Stimulated activated CD8-positive, alpha-beta memory T cell treated with anti-CD3 and anti-CD28 coated beads, Interleukin-2, amount 100 ng/mL, for 1 hour (primary cell): Measurements from ENCODE around the gene SH3GL3.

ENCODE experiments used
- DNase-seq, 2 donors: peaks; one replicate each; pipeline ENCODE4 v3.0.0-alpha.2; 2020; ENCODE audit warnings: low read depth in 2 of 2

Gene SH3GL3, protein sequence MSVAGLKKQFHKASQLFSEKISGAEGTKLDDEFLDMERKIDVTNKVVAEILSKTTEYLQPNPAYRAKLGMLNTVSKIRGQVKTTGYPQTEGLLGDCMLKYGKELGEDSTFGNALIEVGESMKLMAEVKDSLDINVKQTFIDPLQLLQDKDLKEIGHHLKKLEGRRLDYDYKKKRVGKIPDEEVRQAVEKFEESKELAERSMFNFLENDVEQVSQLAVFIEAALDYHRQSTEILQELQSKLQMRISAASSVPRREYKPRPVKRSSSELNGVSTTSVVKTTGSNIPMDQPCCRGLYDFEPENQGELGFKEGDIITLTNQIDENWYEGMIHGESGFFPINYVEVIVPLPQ

DNA sequence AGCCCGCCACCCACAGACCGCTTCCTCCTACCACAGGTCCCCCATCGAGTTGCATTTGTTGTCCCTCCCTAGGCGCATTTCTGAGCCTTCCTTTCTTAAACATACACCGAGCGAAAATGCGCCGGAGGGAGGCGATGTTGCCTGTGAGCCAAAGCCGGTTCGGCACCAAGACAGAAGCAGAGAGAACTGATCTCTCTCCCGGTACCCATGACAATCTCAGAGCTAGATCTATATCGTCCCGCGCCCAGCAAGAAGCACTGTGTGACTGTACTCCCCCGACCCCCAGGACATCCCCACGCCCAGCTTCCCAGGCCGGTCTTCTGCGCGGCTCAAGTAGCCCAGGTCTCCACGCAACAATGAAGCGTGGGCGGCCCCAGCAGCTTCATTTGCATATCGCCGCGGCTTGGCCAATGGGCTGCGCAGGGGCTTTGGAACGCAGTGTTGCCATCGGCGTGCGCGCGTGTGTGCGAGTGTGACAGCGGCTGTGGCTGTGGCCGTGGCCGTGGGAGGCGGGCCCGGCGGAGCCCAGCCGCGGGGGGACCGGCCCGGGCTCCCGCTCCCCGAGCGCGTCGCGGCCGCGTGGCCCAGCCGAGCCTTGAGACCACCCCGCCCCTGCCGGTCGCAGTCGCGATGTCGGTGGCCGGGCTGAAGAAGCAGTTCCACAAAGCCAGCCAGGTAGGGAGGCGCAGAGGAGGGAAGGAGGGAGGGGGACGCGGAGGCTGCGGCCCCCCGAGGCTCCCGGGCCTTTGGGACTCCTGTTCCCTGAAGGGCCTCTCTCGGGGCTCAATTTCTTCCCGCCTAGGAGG, at the start of gene SH3GL3:
Gene SH3GL3, plus strand, starts transcription at position 438 of the 806 bp plus-strand sequence. Its CDS starts 193 bp downstream, at position 631.
- no peak for DNase-seq

DNA sequence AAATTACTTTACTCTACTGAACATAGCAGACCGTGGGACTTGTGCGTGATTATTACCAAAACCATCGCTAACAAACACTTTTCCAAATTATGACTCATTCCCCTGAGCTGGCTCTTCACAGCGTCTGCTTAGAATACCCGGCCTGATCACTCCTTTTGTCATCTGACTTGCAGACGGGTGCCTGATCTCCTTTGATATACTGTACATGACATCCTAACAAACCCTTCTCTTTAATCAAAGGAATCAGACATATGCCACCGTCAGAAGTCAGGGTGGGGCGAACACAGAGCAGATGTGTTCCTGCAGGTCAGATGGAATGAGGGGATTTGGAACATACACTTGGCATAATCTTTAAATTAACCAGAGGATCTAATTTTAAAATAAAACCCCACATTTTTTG, 48.5 kb upstream of the SH3GL3 start:
- DNase-seq: no peak

DNA sequence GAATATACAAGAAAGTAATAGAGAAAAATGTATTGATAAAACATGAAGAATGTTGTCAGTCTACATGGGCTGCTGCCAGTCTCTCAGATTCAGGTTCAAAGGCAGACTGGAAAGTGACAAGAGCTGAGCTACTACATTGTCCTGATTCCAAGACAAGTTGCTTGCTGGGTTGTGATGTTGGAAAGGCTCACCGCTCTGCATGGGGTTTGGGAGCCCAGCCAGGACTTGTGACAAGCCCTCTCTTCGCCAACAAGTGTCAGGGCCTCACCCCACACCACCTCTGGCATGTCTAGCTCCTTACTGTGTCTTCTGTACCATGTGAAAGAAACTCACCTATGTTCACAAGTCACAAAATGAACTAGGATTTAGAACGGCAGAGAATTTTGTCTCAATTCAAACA, 43.0 kb upstream of the SH3GL3 start:
- DNase-seq: no peak

DNA sequence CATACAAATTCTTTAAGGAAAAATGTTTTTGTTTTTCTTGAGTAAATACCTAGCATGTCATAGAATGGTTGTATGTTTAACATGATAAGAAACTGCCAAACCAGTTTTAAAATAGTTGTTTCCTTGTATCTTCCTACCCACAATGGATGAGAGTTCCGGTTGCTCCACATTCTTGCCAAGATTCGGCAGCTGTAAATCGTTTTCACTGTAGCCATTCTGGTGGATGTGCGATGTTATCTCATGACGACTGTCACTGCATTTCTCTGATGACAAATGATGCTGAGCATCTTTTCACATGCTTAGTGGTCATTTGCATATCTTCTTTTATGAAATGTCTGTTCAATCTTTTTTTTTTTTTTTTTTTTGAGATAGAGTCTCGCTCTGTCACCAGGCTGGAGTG, 36.6 kb upstream of the SH3GL3 start:
- DNase-seq: no peak

DNA sequence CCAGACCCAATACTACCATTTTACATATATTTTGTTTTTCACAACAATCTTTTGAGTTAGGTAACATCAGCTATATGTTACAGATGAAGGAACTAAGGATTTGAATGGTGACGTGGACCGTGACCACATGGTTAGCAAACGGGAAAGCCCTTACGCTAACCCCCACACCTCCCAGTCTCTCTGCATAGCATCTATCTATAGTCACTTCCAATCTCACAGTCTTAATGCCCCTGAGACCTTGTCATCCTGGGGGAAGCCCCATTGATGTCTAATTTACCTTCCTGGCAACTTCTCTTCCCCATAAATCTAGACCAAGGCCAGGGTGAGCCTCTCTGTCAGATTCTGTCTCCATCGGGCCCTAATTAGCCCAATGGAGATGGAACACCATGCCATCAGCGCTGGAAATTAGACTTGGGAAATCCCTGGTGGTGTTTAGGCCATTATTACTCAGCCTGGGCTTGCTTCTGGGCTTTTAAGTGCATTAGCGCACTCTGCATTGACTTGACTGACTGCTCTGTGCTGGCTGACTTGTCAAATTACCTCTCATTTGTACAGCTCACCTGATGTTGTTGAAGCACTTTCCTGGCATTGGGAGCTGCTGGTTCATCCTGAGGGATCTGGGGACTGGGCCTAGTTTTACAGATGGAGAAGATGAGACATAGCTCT, 34.0 kb upstream of the SH3GL3 start:
- no peak for DNase-seq

DNA sequence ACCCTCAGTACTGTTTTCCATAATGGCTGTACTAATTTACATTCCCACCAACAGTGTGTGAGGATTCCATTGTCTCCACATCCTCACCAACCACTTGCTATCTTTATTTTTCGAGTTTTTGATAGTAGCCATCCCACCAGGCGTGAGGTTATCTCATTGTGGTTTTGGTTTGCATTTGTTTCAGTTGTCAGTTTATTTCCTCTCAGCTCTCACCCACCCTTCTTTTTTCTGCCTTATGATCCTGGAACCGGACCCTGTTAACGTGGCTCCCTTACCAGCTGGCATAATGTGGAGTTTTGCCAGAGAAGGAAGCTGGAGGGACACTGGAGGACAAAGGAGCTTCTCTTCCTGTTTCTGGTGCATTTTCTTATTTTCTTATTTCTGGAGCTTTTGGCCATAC, 25.1 kb upstream of the SH3GL3 start:
- DNase-seq: no peak

DNA sequence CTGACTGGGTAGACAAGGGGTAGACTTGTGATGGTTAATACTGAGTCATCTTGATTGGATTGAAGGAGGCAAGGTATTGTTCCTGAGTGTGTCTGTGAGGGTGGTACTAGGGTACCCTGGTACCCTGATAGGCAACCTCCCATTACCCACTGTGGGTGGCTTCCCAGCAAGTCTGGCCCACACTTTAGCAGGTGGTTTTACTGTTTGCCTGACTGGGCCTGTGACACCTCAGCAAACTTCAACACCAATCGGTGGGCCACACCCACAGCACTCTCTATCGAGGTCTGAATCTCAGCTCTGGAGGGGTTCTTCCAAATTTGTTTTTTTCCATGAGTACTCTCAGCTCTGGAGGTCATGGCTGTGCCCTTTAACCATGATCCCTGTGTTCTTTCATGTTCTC, 24.6 kb upstream of the SH3GL3 start:
- DNase-seq: no peak

DNA sequence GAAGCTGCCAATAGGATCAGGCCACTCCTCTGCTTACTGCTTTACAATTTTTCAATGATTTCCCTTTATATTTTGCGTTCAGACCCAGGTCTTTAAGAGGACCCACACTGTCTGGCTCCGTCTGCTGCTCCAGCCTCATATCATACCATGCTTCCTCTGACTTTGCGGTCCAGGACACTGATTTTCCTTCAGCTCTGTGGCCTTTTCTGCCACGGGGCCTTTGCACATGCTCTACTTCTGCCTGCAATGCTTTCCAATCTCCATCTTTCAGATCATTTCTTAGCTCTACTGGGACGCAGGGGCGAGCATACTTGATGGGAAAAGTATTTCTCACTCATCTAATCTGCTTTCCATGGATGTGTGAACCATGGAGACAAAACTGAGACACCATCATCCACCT, 23.0 kb upstream of the SH3GL3 start:
- no peak for DNase-seq

DNA sequence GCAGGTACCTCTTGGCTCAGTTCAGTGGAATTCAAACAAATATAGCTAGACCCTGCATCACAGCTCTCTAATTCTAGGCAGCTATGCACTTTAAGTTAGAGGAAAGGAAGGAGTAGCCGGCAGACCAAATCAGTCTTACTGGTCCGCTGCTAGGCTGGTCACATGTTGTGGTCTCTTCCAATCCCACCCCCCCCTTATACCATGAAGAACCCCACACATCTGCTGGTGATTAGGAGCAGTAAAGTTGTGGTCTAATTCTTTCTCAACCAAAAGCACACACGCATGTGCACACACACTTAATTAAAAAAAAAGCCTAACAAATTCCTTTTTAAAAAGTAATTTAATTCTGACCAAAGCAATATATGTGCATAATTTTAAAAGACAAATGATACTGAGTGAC, 16.7 kb upstream of the SH3GL3 start:
- no peak for DNase-seq

DNA sequence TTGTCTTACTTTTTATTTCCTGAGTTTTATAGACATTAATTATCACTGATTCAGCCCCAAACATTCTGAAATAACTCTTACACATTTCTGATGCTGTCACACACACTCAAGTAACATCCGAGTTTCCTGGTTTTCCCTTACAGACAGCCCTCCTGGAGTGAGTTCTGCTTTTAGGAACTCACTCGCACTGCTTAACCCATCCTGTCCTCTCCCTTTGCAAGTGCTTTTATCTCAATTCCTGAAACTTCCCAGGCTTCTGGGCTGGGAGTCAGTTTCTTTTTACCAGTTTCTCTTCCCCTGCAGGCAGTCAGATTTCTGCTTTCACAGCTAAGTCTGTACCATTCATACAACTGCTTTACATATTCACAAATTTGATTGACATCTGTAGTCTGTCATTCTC, 15.6 kb upstream of the SH3GL3 start:
- no peak for DNase-seq

DNA sequence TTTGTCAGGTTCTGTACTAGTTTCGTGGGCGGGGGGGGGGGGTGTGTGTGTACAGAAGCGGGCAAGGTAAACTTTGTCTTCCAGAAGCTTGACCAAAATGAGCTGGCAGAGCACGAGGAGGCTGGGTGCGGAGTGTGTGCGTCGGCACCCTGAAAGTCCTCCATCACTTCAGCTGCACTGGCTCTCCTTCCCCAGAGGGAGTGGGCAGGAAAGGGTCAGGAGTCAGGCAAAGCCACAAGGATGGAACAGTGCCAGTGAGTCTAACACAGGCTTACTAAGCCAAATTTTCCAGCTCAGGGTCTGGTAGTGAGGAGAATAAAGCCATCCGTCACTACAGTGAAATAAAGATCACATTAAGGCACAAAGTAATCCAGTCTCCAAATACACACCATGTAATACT, 11.9 kb upstream of the SH3GL3 start:
- DNase-seq: no peak

DNA sequence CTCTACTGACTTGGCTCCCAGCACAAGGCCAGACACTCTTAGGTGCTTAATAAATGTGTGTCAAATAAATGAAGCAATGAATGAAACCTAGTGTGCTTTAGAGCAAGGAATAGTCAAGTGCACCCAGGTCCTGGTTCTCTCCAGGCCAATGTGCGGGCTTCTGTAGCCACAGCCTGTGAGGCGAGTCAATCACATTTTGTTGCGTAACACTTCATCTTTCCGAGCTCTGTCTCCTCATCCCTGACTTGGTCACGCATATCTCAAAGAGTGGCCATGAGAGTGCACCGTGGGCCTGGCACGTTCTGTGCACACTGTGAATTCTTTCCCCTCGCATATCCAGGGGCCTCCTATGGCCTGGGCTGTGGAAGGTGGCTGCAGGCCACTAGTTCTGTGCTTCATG, 11.4 kb upstream of the SH3GL3 start:
- no peak for DNase-seq

DNA sequence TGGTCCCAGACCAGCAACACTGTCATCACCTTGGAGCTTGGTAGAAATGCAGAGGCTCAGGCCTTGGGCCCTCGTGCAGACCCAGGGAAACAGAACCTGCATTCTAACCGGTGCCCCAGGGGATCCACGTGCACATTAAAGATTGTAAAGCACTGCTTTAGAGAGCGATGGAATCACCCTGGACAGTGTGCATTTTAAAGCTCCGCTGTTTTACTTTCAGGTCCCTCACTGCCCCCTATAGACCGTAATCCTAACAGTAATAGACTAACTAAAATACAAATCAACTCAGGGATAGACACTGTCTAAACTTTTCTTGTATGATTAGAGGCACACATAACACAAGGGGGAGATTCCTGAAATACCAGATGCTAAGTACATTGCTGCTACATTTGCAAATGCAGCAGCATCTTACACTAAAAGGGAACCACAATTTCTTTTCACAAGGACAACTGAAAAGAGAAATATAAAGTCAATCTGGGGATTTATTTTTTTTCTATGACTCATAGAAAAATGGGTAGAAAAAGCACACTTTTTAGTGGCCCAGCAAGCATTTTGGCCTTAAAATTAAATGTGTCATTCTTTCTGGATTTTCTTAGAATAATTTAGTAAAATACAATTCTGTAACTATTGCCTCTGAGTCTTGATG, 10.5 kb upstream of the SH3GL3 start:
- DNase-seq: no peak

DNA sequence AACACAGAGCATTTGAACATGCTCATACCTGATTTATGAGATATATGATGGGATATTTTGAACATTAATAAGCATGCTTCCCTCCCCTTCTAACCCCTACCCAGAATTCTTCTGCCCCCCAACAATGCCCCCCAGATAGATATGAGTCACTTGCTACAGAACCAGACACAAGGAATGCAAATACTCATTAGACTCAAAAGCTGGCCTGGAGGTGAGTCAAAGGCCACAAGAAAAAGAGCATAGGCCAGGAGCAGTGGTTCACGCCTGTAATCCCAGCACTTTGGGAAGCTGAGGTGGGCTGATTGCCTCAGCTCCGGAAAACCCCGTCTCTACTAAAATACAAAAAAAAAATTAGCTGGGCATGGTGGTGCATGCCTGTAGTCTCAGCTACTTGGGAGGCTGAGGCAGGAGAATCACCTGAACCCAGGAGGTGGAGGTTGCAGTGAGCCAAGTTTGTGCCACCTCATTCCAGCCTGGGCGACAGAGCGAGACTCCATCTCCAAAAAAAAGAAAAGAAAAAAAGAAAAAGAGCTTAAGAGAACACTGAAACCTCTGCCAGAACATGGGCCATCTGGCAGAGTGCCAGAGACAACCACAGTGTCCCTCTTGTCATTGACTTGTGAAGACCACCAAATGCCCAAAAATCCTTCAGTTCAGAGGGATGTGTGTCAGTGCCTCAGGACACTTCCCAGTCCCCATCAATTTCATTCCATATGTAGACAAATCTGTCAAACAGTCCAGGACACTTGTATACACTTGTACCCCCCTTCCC, 3.9 kb upstream of the SH3GL3 start:
- no peak for DNase-seq

DNA sequence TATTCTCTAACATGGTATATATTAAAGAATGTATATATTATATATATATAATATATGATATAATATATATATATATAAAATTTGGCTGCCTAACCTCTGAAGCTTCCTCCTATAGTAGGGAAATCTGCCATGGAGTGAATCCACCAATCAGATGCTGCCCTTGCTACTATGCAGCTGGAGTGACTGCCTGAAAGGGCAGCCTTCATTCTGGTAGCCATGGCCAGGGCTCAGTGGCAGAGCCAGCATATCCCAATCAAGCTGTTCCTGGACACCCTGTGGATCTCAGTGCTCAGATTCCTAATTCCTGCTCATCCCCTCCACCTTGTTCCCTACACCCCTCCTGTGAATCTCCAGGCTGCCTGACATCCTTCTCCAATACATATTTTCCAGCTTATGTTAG, 2.2 kb upstream of the SH3GL3 start:
- no peak for DNase-seq

DNA sequence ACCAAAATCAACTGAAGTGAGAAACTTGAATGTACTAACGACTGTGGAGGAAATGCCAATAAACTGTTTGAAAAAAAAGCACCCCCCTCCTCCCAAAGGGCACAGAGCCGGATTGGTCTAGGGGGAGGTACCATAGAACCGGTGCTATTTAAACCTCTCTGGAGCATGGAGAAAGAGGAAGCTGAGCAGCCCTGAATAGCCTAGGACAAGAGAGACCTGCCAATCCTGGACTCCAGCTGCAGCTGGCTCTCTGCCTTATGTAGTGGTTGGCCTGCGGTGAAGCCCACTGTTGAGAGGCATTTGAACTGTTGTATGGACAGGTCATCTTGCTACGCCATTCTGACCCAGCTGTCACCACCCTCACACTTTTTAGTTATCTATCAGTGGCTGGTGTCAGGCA, 1.5 kb upstream of the SH3GL3 start:
- no peak for DNase-seq

DNA sequence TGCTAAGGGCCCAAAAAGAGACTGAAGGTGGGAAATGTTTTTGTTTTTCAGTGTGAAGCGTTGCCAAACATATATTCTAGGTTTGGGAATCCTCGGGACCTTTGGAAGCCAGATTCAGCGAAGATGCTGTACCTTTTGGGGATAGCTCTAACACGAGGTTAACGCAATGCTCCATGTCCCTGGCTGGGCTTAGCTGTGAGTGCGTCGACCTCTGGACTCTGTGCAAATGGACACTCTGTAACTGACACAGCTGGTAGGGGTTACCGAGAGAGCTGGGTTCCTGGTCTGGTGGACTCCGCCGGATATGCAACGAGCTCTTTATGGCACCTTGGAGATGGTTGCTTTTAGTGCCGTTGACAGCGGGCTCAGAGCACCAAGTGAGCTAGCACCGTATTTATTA, 724 bp upstream of the SH3GL3 start:
- DNase-seq: no peak

DNA sequence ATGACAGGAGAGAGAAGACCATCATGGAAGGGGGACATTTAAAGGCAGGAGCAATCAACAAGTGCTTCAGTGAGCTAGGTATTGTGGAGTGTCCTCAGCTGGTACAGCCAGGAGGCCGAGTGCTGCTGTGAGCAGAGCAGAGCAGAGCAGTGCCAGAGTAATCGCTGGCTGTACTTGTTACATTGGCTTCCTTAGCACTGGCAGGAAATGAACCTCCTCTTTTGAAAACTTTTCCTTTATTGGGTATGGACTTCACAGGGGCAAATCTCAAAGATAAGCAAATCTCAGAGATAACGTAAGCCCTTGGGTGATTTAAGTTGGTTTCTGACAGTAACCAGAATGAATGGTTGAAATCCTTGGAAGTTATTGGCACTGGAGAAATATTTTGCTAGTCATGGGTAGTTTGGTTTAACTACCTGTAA, 2.1 kb downstream of the SH3GL3 start:
- no peak for DNase-seq

DNA sequence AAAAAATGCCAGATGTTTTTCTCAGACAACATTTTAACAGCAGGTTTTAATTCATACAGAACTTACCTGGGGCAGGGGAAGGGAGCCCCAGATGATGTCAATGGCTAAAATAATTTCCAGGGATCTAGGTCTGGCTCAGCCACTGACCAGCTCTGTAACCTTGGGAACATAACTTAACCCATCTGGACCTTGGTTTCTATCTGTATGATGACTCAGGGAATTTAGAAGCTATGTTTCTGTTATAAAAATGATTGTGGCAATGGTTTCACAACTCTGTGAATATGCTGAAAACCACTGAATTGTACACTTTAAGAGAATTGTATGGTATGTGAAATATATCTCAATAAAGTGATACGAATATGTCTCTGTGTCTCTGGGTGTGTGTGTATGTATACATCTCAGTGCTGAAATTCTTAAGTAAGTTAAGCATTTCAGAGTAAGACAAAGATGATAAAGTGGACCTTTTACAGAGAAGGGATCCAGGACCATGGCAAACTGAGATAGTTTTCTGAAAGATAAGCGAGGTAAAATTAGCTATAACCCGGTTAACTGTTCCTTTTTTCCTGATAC, 2.9 kb downstream of the SH3GL3 start:
- no peak for DNase-seq

DNA sequence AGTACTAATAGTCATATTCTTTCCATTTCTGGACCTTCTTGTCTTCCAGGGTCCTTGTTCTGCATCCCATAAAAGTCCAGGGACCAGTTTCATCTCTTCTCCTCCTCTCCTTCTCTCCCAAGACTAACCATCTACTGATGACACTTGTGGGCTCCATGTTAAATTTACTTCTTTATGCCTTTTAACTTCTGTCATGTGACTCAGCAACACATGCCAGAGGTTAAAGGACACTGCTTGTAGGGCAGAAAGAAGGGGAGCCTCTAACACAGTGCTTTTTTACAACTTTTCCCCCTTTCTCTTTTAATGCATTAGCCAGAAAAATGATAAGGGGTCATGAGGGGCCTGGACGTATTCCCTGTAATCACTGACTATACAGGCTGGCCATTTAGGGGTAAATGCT, 10.0 kb downstream of the SH3GL3 start:
- DNase-seq: no peak

DNA sequence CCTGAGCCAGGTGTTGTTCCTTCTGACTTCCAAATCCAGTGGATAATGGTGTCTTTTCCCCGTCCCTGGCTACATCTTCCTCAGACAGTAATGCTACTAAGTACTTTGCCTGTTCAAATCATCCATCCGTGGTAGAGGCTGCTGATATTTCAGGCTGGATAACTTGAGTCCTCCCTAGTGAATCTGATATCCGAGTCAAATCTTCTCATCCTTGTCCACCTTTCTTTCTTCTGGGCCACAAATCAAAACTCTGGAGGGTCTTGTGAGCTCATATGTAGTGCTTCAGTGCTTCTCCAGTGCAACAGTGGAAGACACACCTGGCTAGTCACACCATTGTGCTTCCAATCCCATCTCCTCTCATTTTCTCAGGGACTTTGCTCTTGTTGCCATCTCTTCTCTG, 11.2 kb downstream of the SH3GL3 start:
- no peak for DNase-seq
